Upper lobe of left lung (tissue), 4 donors: ENCODE data around the gene C5orf15.

ENCODE experiments used
- EP300 ChIP-seq, 4 donors: sonication (generic); formaldehyde crosslinking; IDR thresholded peaks; one replicate each; pipeline ENCODE4 v1.5.1; 2017; ENCODE audit warnings: antibody characterized with exemption in 4 of 4, control low read depth in 2 of 4
- POLR2A ChIP-seq, 4 donors: fragments of 450-650 bp; IDR thresholded peaks; one replicate each; pipeline ENCODE4 v1.5.1; 2016 to 2017; ENCODE audit warnings: antibody characterized with exemption in 4 of 4, mild to moderate bottlenecking in 2 of 4
- POLR2AphosphoS5 ChIP-seq, 2 donors: sonication (generic); formaldehyde crosslinking; IDR thresholded peaks; one replicate each; pipeline ENCODE4 v1.5.1; 2017; ENCODE audit warnings: antibody characterized with exemption in 2 of 2
- TF ChIP-seq, protein P1 (sequence below), 6 experiments: fragments of 450-650 bp in 4 of 6; fragments of 200-600 bp in 2 of 6; sonication (generic) in 2 of 6; IDR thresholded peaks; one replicate each; pipeline ENCODE4 v1.5.1; 2016 to 2019; ENCODE audit warnings: antibody characterized with exemption in 6 of 6

GRCh38 chr5:133939668-133940067 is 28.8 kb downstream of the C5orf15 start:
- TF ChIP-seq, protein P1, sequence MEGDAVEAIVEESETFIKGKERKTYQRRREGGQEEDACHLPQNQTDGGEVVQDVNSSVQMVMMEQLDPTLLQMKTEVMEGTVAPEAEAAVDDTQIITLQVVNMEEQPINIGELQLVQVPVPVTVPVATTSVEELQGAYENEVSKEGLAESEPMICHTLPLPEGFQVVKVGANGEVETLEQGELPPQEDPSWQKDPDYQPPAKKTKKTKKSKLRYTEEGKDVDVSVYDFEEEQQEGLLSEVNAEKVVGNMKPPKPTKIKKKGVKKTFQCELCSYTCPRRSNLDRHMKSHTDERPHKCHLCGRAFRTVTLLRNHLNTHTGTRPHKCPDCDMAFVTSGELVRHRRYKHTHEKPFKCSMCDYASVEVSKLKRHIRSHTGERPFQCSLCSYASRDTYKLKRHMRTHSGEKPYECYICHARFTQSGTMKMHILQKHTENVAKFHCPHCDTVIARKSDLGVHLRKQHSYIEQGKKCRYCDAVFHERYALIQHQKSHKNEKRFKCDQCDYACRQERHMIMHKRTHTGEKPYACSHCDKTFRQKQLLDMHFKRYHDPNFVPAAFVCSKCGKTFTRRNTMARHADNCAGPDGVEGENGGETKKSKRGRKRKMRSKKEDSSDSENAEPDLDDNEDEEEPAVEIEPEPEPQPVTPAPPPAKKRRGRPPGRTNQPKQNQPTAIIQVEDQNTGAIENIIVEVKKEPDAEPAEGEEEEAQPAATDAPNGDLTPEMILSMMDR (IDR thresholded peaks at IDR 0.05) = no peak
- TF ChIP-seq POLR2A (IDR thresholded peaks at IDR 0.05) (no peak), EP300 (IDR thresholded peaks at IDR 0.05) (no peak), POLR2AphosphoS5 (IDR thresholded peaks at IDR 0.05) (no peak)
